SK-N-SH (cell line): ENCODE data around the gene PARP1. TPM values are rescaled to one million over a fixed set of nuclear protein-coding genes. Genes with fewer than 3 reads are reported as not detected.

Source experiments
- CTCF ChIA-PET: fragments of 300-600, 350-600 bp; formaldehyde crosslinking; extraction: SDS; loops from one replicate; lab custom pipeline; 2021; lab: Yijun Ruan, JAX
- POLR2A ChIA-PET: fragments of 350-600 bp; sonication (Branson Sonifier 250); formaldehyde crosslinking; extraction: SDS; loops from one replicate; lab custom pipeline; 2020; ENCODE audit warnings: antibody characterized with exemption, inconsistent platforms; lab: Yijun Ruan, JAX
- DNase-seq: peaks from one replicate; pipeline ENCODE4 v3.0.0; 2012
- H2AFZ ChIP-seq: fragments of 200-600 bp; sonication (generic); 2 replicates; pipeline ENCODE4 v1.8.1; 2016; ENCODE audit warnings: antibody characterized with exemption, mild to moderate bottlenecking, low read depth
- H3F3A ChIP-seq: fragments of 200-600 bp; sonication (generic); replicated peaks from 2 replicates; pipeline ENCODE3; 2016; ENCODE audit warnings: antibody characterized with exemption, mild to moderate bottlenecking; ENCODE audit not compliant: insufficient read depth
- H3K27ac ChIP-seq, 2 experiments: fragments of 200-500 bp in 1 of 2; fragments of 200-600 bp in 1 of 2; sonication (Bioruptor generic) in 1 of 2; sonication (generic), shearing (Covaris generic) in 1 of 2; 2 replicates each; pipeline versions ENCODE4 v1.5.1 to v1.6.1; 2014 to 2016; ENCODE audit warnings: low read depth in 2 of 2, inconsistent platforms in 1 of 2, low read length in 1 of 2, mild to moderate bottlenecking in 1 of 2, mixed read lengths in 1 of 2
- H3K27me3 ChIP-seq: fragments of 200-600 bp; sonication (generic), shearing (Covaris generic); 2 replicates; pipeline ENCODE4 v1.6.1; 2016; ENCODE audit warnings: mixed run types; ENCODE audit not compliant: insufficient read depth
- H3K36me3 ChIP-seq, 2 experiments: fragments of 200-500 bp in 1 of 2; fragments of 200-600 bp in 1 of 2; sonication (Bioruptor generic) in 1 of 2; sonication (generic) in 1 of 2; replicated peaks in 1 of 2; 2 replicates each; pipeline versions ENCODE3 to v1.5.1; 2014 to 2016; ENCODE audit warnings: low read length in 1 of 2, mild to moderate bottlenecking in 1 of 2; ENCODE audit not compliant: insufficient read depth in 2 of 2, control insufficient read depth in 1 of 2
- H3K4me1 ChIP-seq, 2 experiments: fragments of 200-500 bp in 1 of 2; fragments of 200-600 bp in 1 of 2; sonication (Bioruptor generic) in 1 of 2; sonication (generic), shearing (Covaris generic) in 1 of 2; 2 replicates each; pipeline versions ENCODE4 v1.5.1 to v1.6.1; 2014 to 2016; ENCODE audit warnings: low read depth in 1 of 2, low read length in 1 of 2, mixed run types in 1 of 2; ENCODE audit not compliant: insufficient read depth in 2 of 2, control insufficient read depth in 1 of 2
- H3K4me2 ChIP-seq: fragments of 200-600 bp; sonication (generic), shearing (Covaris generic); 2 replicates; pipeline ENCODE4 v1.6.1; 2017; ENCODE audit warnings: mixed run types
- H3K4me3 ChIP-seq, 2 experiments: fragments of 200-500 bp in 1 of 2; fragments of 200-600 bp in 1 of 2; sonication (Bioruptor generic) in 1 of 2; sonication (generic), shearing (Covaris generic) in 1 of 2; 2 replicates each; pipeline versions ENCODE4 v1.5.1 to v1.8.1; 2014 to 2016; ENCODE audit warnings: low read depth in 2 of 2, inconsistent platforms in 1 of 2, low read length in 1 of 2, mild to moderate bottlenecking in 1 of 2, mixed read lengths in 1 of 2, moderate library complexity in 1 of 2
- H3K79me2 ChIP-seq: fragments of 200-600 bp; sonication (generic); 2 replicates; pipeline ENCODE4 v1.8.1; 2017; ENCODE audit warnings: mild to moderate bottlenecking; ENCODE audit not compliant: insufficient read depth
- H3K9ac ChIP-seq: fragments of 200-600 bp; sonication (generic); 2 replicates; pipeline ENCODE4 v1.6.1; 2017; ENCODE audit warnings: mixed run types
- H3K9me2 ChIP-seq: fragments of 200-600 bp; sonication (generic); 2 replicates; pipeline ENCODE4 v1.6.1; 2017; ENCODE audit warnings: mixed run types
- H3K9me3 ChIP-seq: fragments of 200-600 bp; sonication (generic); 2 replicates; pipeline ENCODE4 v1.6.1; 2017; ENCODE audit warnings: mixed run types, mild to moderate bottlenecking, moderate library complexity
- H4K20me1 ChIP-seq: fragments of 200-600 bp; sonication (generic); 2 replicates; pipeline ENCODE4 v1.6.1; 2017; ENCODE audit warnings: mild to moderate bottlenecking, mixed run types; ENCODE audit not compliant: insufficient read depth
- CHD2 ChIP-seq: fragments of 150-350 bp; IDR thresholded peaks from 2 replicates; pipeline ENCODE4 v1.6.1; 2018; ENCODE audit warnings: low read length; ENCODE audit not compliant: partially characterized antibody
- EP300 ChIP-seq, 2 experiments: IDR thresholded peaks; 2 replicates each; pipeline versions ENCODE4 v1.4.0 to v1.6.1; 2012; ENCODE audit warnings: borderline replicate concordance in 1 of 2, low read depth in 1 of 2, low read length in 1 of 2
- GATA2 ChIP-seq: sonication (generic); formaldehyde crosslinking; IDR thresholded peaks from 2 replicates; pipeline ENCODE4 v1.5.0; 2020; ENCODE audit warnings: mild to moderate bottlenecking, missing genetic modification reagents
- MAX ChIP-seq: IDR thresholded peaks from 2 replicates; pipeline ENCODE4 v1.4.0; 2012; ENCODE audit warnings: low read depth
- MXI1 ChIP-seq: IDR thresholded peaks from 2 replicates; pipeline ENCODE4 v1.6.1; 2012; ENCODE audit warnings: mild to moderate bottlenecking, low read depth, low read length, improper control_type of control experiment
- NFIC ChIP-seq: IDR thresholded peaks from 2 replicates; pipeline ENCODE4 v1.4.0; 2012; ENCODE audit warnings: borderline replicate concordance
- PBX3 ChIP-seq: IDR thresholded peaks from 2 replicates; pipeline ENCODE4; 2012
- RXRA ChIP-seq: IDR thresholded peaks from 2 replicates; pipeline ENCODE4 v1.4.0; 2012; ENCODE audit warnings: low read depth, mild to moderate bottlenecking, borderline replicate concordance
- SIN3A ChIP-seq: IDR thresholded peaks from 2 replicates; pipeline ENCODE4 v1.6.1; 2012; ENCODE audit warnings: low read depth, mild to moderate bottlenecking, low read length, moderate library complexity, borderline replicate concordance
- TAF1 ChIP-seq: IDR thresholded peaks from 2 replicates; pipeline ENCODE4 v1.6.1; 2012; ENCODE audit warnings: low read depth, mild to moderate bottlenecking, low read length, moderate library complexity, borderline replicate concordance
- WGBS: methylation state at CpG from one replicate; pipeline ENCODE4 v1.1.6; 2017; ENCODE audit warnings: low lambda C conversion rate; 5-methylcytosine and 5-hydroxymethylcytosine counted together
- polyA plus RNA-seq, 3 experiments: library from polyadenylated mRNA; depleted of rRNA; stranded (reverse); fragments of >200 nt; gene quantifications; 2 replicates each; pipeline ENCODE4 v1.2.3, GENCODE V29; 2012

The PARP1 gene
- polyA plus RNA-seq, 1 of the 3 experiments (the other 2 are of a cell fraction), result 239 TPM

GRCh38 chr1:226420897-226421296, 13.0 kb upstream of the PARP1 start:
- Histone ChIP-seq H3K9me2 (no peaks in the 10 kb centered on the region), H3K4me2 (no peak overlapping the region), H3F3A (no peaks in the 10 kb centered on the region), H3K4me1 (no peaks in the 10 kb centered on the region; a peak in 1 of 4 replicates), H3K27me3 (peaks cover 10% of the 10 kb centered on the region; the same call in 1 of the 2 replicates), H3K36me3 (no peaks in the 10 kb centered on the region), H3K79me2 (no peaks in the 10 kb centered on the region), H3K4me3 (no peak overlapping the region), H3K9ac (no peak overlapping the region), H3K27ac (no peak overlapping the region), H4K20me1 (no peaks in the 10 kb centered on the region), H2AFZ (no peak overlapping the region), H3K9me3 (no peaks in the 10 kb centered on the region)
- DNase-seq, result no peak
- WGBS, result 26% methylated on average over 3 of the region's 3 CpGs
- CTCF ChIA-PET, result interaction anchor here (0.5 to 10.5 kb wide), 4 partner anchors 10 to 186 kb away, joined by 3 to 82 read pairs (median 61); partner anchors contain the start of genes PARP1 and STUM
- POLR2A ChIA-PET, result interaction anchor here (0.6 kb wide), 1 partner anchor 202 kb away, joined by 6 read pairs; no protein-coding TSS in a partner anchor
- TF ChIP-seq SIN3A, result no peak
- no peak for TF ChIP-seq TAF1
- TF ChIP-seq CHD2, result no peak
- TF ChIP-seq GATA2, result no peak

- no peak overlapping the region for H3K27ac ChIP-seq
- POLR2A ChIA-PET, result interaction anchor here (0.6 kb wide), 1 partner anchor 203 kb away, joined by 6 read pairs; no protein-coding TSS in a partner anchor
- CTCF ChIA-PET, result interaction anchor here (0.8 to 10.5 kb wide), 4 partner anchors 10 to 187 kb away, joined by 3 to 82 read pairs (median 61); partner anchors contain the start of genes PARP1 and STUM
Measured at GRCh38 chr1:226420328-226420727, 12.4 kb upstream of the PARP1 start.

More at GRCh38 chr1:226420328-226420727, 12.4 kb upstream of the PARP1 start:
- Histone ChIP-seq H3K9me2 (no peaks in the 10 kb centered on the region), H3K4me3 (no peak overlapping the region), H4K20me1 (no peaks in the 10 kb centered on the region), H3K9me3 (no peaks in the 10 kb centered on the region), H3K36me3 (no peaks in the 10 kb centered on the region), H3K27me3 (peaks cover 10% of the 10 kb centered on the region; the same call in 1 of the 2 replicates), H3K4me1 (no peaks in the 10 kb centered on the region; a peak in 1 of 4 replicates), H2AFZ (no peak overlapping the region)
- 66% methylated on average over 5 of the region's 5 CpGs for WGBS
- DNase-seq, result no peak
- TF ChIP-seq MXI1 (no peak), PBX3 (no peak), EP300 (IDR thresholded peaks at IDR 0.05; ENCODE audit: borderline replicate concordance in 1 of 2, low read depth in 1 of 2, low read length in 1 of 2) (no peak), MAX (no peak), RXRA (no peak), NFIC (no peak)
- TF ChIP-seq, all 33 proteins: peak for 0
- Histone ChIP-seq H3F3A (no peaks in the 10 kb centered on the region), H3K4me2 (no peak overlapping the region), H3K79me2 (no peaks in the 10 kb centered on the region), H3K9ac (no peak overlapping the region)
